GM12878 (cell line): ENCODE results near the gene UQCRFS1.

Source experiments
- ATF3 ChIP-seq: IDR thresholded peaks from 2 replicates; pipeline ENCODE4 v1.6.1; 2011; ENCODE audit warnings: low read depth, mild to moderate bottlenecking, low read length, moderate library complexity, borderline replicate concordance; ENCODE audit errors: extremely low read depth
- CBX5 ChIP-seq: sonication (generic); IDR thresholded peaks from 2 replicates; pipeline ENCODE4 v1.6.1; 2016; ENCODE audit warnings: low read depth, moderate library complexity, mild to moderate bottlenecking, inconsistent platforms
- ELK1 ChIP-seq: IDR thresholded peaks from 2 replicates; pipeline ENCODE4 v1.6.1; 2012; ENCODE audit warnings: low read depth, low read length, improper control_type of control experiment
- JUND ChIP-seq: IDR thresholded peaks from 2 replicates; pipeline ENCODE4 v1.6.1; 2012; ENCODE audit warnings: low read depth, mild to moderate bottlenecking, low read length, improper control_type of control experiment, moderate library complexity
- NRF1 ChIP-seq: conservative IDR thresholded peaks from 2 replicates; pipeline ENCODE4 v1.6.1; 2011; ENCODE audit warnings: mild to moderate bottlenecking, low read depth, low read length, improper control_type of control experiment

GRCh38 chr19:29155683-29156082, 57.3 kb downstream of the UQCRFS1 start:
- TF ChIP-seq JUND (no peak), NRF1 (no peak), ELK1 (no peak), CBX5 (no peak), ATF3 (no peak)
